ENCODE results near the gene LGR5. TPM values are rescaled to one million over a fixed set of nuclear protein-coding genes. Genes with fewer than 3 reads are reported as not detected.

The LGR5 gene
- total and polyA plus RNA-seq, 10 of the 15 experiments (the other 5 are each of a cell fraction or from before 2014, with no cell fraction given): 2.1 TPM; not detected in 9

- Histone ChIP-seq H3K79me2 (ENCODE audit: control insufficient read depth, insufficient read depth, low read length) (no peaks in the 10 kb centered on the region), H3K4me1 (ENCODE audit: control insufficient read depth, insufficient read depth, low read length) (no peaks in the 10 kb centered on the region), H2AFZ (ENCODE audit: control insufficient read depth, low read depth, low read length) (no peak overlapping the region), H3K27ac (ENCODE audit: control insufficient read depth, insufficient read depth) (no peak overlapping the region), H3K9ac (ENCODE audit: control insufficient read depth, insufficient read depth, low read length) (no peak overlapping the region), H3K4me2 (ENCODE audit: control insufficient read depth, insufficient read depth) (no peak overlapping the region), H3K36me3 (ENCODE audit: control insufficient read depth in 2 of 2, insufficient read depth in 2 of 2, low read length in 1 of 2) (no peaks in the 10 kb centered on the region), H3K27me3 (replicated peaks in 1 of 2; ENCODE audit: control insufficient read depth in 2 of 2, insufficient read depth in 2 of 2, low read length in 1 of 2) (peaks cover 0 to 2% of the 10 kb centered on the region in 2 experiments; a peak in 1 of 4 replicates), H3K9me3 (replicated peaks; ENCODE audit: control insufficient read depth, insufficient read depth, low read length) (no peaks in the 10 kb centered on the region), H3K4me3 (no peak overlapping the region), H4K20me1 (ENCODE audit: control insufficient read depth, insufficient read depth) (no peaks in the 10 kb centered on the region)
- no TSS peak for BruUV-seq (replicated peaks)
- in situ Hi-C loops (cut with MboI): no loop called here
- ChIA-PET RAD21 (ENCODE audit: unreplicated experiment) (no interaction called here), CTCF (no interaction called here), POLR2A (no interaction called here), SMC1A (ENCODE audit: uncharacterized antibody, unreplicated experiment) (no interaction called here)
- DNase-seq (ENCODE audit: low read depth, low spot score): no peak
- WGBS (ENCODE audit: insufficient coverage, insufficient replicate concordance, low lambda C conversion rate, missing lambda C conversion rate): 0% methylated on average over 2 of the region's 2 CpGs
- intact Hi-C loops (cut with micrococcal nuclease; ENCODE audit: unreplicated experiment): no loop called here
- FAIRE-seq: no peak
- TF ChIP-seq USF2 (IDR thresholded peaks at IDR 0.05; ENCODE audit: borderline replicate concordance, low read depth, low read length) (no peak), NR2C1 (IDR thresholded peaks at IDR 0.05) (no peak), RELB (IDR thresholded peaks at IDR 0.05; ENCODE audit: low read depth) (no peak), ETV6 (conservative IDR thresholded peaks at IDR 0.05 in 1 of 2, IDR thresholded peaks at IDR 0.05 in 1 of 2; ENCODE audit: borderline replicate concordance in 1 of 2, low read depth in 1 of 2) (no peak), BCL11A (IDR thresholded peaks at IDR 0.05; ENCODE audit: low read depth, low read length) (no peak), SMAD5 (IDR thresholded peaks at IDR 0.05; ENCODE audit: low read depth) (no peak), SUZ12 (IDR thresholded peaks at IDR 0.05; ENCODE audit: unreplicated experiment) (no peak), RUNX3 (IDR thresholded peaks at IDR 0.05; ENCODE audit: low read length) (no peak), SUPT20H (IDR thresholded peaks at IDR 0.05; ENCODE audit: borderline replicate concordance, control insufficient read depth, low read depth, low read length) (no peak), ASH2L (IDR thresholded peaks at IDR 0.05; ENCODE audit: borderline replicate concordance, low read depth) (no peak), PAX5 (IDR thresholded peaks at IDR 0.05; ENCODE audit: borderline replicate concordance, low read depth, low read length) (no peak), SPI1 (IDR thresholded peaks at IDR 0.05; ENCODE audit: borderline replicate concordance, insufficient read depth, low read depth, low read length) (no peak), E4F1 (IDR thresholded peaks at IDR 0.05; ENCODE audit: borderline replicate concordance, partially characterized antibody) (no peak), BCLAF1 (IDR thresholded peaks at IDR 0.05) (no peak)
- ATAC-seq: no peak
Measured at GRCh38 chr12:71591601-71592000, 152.0 kb downstream of the LGR5 start.

Data from GM12878 (cell line).